NCI-H1694 (cell line): ENCODE results near the gene ZNF169.
"Not testable (repeated sequence)": the region's sequence is repeated elsewhere in the genome, so short reads cannot be mapped to it uniquely, and the experiment has no call there.

Source experiments
- DNase-seq: peaks from one replicate; lab custom pipeline; 2025; lab: John Stamatoyannopoulos, UW

ZNF169 gene

DNA sequence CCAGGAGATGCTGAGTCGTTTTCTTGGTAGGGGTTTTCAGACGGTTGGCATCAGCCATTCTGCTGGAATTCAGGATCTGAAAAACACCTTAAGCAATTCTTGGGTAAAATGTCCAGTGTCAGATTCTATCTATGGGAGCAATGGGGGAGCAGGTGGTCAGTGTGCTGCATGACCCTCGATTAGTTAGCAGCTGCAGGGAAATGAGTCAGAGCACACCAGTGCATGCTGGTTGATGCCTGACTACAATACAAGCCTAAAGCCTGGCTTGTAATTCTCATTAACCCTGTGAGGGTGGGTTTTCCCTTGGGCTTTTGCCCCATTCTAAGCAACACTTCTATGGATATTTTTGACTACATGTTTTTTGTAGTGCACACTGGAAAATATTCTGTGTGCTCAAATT is 89.7 kb downstream of the ZNF169 start:
- DNase-seq, result not testable (repeated sequence)
